Stimulated activated CD4-positive, alpha-beta T cell treated with anti-CD3 and anti-CD28 coated beads, TNF-alpha, amount 100 ng/mL, for 4 hours (primary cell): Measurements from ENCODE around the gene AHNAK.
"Not testable (repeated sequence)": the region's sequence is repeated elsewhere in the genome, so short reads cannot be mapped to it uniquely, and the experiment has no call there.

ENCODE experiments used
- DNase-seq, 3 experiments: peaks; one replicate each; pipeline ENCODE4 v3.0.0-alpha.2; 2020; ENCODE audit warnings: low read depth in 3 of 3

The AHNAK gene

GRCh38 chr11:62388999-62389398, 157.6 kb downstream of the AHNAK start:
- DNase-seq, result no peak

- DNase-seq, result no peak
These were observed 159.2 kb downstream of the AHNAK start for GRCh38 chr11:62387381-62387780.

DNA sequence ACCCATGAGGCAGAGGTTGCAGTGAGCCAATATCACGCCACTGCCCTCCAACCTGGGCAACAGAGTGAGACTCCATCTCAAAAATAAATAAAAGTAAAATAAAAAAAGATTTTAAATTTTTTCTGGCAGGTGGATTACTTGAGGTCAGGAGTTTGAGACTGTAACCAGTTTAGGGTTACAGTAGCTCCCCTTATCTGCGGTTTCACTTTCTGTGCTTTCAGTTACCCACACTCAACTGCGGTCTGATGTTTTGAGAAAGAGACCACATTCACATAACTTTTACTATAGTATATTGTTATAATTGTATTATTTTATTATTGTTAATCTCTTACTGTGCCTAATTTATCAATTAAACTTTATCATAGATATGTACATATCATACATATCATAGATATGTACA, 160.5 kb downstream of the AHNAK start:
- DNase-seq, result not testable (repeated sequence)

DNA sequence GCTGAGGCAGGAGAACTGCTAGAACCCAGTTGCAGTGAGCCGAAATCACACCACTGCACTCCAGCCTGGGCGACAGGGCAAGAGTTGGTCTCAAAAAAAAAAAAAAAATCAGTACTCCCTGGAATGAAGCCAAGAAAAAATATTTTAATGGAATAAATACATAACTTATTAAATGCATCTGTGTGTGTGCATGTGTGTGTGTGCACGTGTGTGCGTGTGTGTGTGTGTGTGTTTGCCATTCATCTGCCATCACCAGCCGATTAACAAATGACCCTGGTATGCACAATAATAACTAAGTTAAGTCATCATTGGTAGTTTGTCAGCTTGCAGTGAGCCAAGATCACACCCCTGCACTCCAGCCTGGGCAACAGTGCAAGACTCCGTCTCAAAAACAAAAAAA, 162.8 kb downstream of the AHNAK start:
- no peak for DNase-seq
